ENCODE data around the gene PFN1.

Gene PFN1

DNA sequence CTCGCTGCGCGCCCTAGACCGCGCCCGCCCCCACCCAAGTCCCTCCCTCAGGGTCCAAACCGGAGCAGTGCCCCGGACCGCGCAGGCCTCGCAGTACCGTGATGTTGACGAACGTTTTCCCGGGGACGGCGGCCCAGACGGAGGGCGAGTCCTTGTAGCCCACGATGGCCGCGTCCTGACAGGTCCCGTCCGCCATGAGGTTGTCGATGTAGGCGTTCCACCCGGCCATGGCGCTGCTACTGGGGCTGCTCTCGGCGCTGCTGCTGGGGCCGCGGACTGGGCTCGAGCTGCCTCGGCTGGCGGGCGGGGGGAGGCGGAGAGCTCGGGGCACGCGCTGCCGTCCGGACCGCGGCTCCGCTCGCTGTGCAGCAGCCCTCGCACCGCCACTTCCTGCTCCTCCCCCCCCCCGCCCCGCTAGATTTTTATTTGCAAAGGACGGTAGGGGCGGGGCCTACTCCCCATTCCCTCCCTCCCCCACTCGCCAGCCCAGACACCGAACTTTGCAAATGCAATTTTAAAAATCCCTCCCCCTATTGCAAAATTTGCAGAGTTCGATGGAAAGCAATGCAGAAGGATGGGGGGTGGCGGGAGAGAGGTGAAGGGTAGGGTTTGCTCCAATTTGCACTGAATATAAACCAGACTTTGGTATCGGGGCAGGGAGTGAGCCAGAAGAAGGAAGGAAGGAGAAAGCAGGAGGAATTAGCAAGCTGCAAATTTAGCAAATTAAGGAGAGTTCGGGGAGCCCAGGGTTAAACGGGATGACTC is at the start of gene PFN1:
TSS of gene PFN1 (minus strand) at position 365 of the 765 bp plus-strand sequence. CDS start at position 229, 136 bp downstream.
- DNase-seq (ENCODE audit: low read depth): peak; percentile 93

DNA sequence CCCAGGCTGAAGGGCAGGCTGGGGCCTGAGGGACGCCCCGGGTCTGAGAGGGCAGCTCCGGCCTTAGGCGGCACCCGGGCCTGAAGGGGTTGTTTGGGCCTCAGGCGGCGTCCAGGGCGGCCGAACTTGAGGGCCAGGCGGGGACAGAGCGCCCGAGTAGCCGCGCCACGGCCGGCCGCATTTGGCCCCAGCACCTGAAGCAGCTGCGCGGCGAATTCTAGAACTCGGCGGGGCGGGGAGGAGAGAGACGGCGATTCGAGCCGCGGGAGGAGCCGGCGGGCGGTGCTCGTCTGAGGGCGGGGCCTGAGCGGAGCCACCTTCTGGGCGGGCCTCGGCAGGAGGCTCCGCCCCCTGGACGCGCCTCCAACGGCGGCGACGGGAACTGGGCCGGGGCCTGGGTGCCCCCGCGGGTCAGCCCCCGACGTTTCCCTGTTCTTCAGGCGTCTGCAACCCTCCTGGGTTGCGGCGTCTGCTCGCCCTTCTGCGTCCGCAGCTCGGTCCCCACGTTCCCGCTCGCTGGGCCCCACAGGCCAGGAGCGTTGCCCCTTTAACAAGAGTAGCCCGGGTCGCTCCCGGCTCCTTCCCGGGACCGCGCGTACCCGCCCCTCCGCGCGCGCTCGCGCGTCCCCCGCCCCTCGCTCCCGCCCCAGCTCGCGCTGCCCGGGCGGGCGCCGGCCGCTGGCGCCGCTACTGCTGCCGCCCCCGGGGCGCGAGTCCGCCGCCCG is 49.1 kb upstream of the PFN1 start, which contains the start of the genes INCA1 and KIF1C:
TSS of gene INCA1 (minus strand) at position 221 of the 725 bp plus-strand sequence. CDS start 3,085 bp downstream, outside the sequence.
TSS of gene KIF1C (plus strand) at position 649 of the 725 bp plus-strand sequence. CDS start 2,297 bp downstream, outside the sequence.
- peak; percentile 78 for DNase-seq (ENCODE audit: low read depth)

DNA sequence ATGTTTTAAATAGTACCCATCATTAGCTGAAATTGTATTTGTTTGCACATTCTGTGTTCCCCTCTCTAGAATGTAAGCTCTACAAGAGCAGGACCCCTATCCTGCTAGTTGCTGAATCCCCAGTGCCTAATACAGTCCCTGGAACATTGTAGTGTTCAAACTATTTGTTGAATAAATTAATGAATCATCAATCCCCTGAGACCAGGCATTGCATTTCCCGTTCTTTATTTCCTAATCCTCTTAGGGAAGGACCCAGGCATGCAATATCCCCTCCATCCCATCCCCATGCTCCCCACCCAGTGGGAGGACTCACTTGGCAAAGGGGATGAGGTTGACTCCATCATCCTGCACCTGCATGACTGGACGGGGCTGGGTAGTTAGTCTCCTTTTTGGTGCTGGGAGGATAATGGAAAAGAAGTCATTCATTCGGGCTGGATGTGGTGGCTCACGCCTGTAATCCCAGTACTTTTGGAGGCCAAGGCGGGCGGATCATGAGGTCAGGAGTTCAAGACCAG is 45.8 kb upstream of the PFN1 start:
- no peak for DNase-seq (ENCODE audit: low read depth)

DNA sequence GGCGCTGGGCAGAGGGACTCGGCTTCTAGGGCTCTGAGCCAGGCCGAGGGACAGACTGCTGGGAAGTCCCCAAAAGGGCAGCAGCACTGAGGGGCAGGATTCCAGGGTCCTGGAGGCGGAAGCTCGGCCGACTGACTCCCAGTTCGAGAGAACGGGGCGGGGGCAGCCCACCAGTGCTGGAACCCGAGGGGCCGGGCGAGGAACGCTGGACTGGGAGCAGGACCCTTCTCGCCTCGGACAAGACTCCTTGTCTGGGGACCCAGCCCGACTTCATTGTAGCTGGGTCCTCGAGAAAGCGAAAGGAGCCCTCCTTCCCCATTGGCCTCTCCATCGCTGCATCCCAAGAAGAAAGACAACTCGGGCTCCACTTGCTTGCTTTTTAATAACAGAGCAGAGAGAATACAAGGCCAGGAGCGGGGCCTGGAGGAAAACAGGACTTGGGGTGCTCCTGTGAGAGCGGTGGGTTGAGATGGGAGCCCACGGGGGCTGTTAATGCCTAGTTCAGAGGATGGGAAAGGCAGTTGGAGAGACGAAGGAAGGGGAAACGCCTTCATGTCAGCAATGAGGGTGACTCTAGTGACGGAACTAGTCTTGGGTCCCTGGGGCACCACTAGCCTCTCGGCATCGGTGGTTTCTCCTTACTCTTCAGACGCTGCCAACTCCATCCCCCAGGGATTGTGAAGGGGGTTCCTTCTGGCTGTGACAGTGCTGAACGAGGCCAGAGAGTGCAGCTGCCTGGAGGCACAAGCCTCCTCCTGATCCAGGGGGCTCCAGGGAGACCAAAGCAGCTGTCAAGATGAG is 39.6 kb upstream of the PFN1 start:
- DNase-seq (ENCODE audit: low read depth): no peak

DNA sequence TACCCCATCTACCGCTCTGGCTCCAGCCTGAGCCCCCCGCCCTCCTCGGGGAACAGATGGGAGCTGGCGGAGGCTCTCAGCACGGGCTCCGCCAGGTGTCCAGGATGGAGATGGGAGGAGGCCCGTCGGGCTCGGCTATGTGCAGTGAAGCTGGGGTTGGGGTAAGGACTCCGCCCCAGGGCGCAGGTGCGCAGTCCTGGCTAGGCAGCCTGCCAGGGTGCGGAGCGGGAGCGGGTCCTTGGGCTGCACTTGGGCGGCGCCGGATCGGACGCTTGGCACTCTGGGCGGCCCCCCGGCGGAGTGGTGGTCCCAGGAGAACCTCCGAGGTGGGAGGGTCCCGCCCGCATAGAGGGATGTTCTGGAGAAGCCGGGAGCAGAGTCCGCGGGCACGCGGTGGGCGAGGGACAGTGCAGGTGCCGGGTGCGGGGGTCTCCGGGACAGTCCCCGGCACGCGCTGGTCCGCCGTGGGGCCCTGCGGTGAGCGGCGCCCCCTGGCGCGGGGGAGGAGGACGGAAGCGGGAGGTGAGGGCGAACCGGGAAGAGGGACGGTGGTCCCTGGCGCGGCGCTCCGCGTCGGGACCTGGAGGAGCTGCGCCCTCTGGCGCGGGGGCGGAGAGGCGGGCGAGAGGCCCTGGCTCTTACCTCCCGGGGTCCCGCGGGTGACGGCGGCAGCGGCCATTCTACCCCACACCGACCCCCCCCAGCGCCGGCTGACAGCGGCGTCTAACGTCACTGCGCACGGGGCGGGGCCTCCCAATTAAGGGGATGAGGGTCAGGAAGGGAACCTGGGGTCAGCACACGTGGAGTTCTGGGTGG is 38.8 kb upstream of the PFN1 start, which contains the start of gene CAMTA2:
TSS of gene CAMTA2 (minus strand) at position 725 of the 816 bp plus-strand sequence. CDS start 1,453 bp downstream, outside the sequence.
- DNase-seq (ENCODE audit: low read depth): peak; percentile 39

DNA sequence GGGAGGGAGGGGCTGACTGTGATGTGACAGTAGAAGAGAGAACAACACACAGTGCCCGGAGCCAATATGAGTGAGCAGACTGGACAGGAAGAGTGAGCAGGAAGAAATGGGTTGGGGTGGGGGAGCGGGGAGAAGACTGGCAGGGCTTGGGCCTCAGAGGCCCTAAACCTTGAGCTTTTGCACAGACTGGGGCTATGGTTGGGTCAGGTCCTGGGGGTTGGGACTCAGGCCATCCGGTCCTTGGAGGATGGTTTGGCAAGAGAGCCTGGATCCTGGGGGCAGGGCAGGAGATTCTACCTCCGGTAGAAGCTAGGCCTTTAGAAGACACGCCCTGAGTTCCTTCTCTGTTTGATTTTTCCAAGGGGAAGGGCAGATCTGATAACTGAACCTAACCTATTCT is 38.1 kb upstream of the PFN1 start:
- DNase-seq (ENCODE audit: low read depth): no peak

DNA sequence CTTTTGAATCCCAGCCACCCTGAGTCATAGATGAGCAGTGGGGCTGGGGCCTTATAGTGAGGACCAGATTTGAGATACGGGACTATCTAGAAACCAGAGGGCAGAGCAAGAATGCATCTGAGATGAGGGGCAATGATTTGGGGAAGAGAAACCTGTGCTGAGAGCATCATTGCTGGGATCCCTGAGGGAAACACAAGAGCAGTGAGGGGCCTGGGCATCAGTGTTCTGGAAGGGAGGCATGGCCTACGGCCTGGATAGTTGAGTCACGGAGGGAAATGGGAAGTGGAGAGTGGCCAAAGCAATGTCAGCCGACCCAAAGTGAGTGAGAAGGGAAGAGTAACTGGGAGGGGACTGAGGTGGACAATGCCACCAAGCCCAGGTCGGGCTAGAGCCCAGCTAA is 34.0 kb upstream of the PFN1 start:
- no peak for DNase-seq (ENCODE audit: low read depth)

DNA sequence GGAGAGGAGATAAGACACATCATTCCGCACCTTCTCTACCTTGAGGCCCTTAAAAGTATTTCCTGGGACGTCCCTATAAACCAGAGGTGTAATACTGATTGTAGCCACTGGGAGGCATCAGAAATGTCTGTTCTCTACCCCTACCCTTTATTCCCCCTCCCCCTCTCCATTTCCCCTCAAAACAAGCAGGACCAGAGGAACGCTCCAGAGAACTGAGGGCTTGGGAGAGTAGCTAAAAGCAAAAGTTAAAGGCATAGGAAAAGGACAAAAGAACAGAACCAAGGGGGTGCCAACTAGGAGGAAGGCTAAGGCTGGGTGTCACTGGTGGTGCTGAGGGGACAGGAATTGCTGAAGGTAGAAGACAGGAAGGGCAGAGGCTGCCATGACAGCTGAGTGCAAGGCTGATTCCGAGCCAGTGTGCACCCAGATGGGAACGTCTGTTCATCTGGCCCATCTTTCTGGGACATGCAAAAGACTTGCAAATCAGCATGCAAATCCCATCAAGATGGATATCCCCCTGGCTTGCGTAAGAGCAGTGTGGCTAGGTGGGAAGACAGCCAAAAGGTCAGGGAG is 32.4 kb upstream of the PFN1 start:
- peak; percentile 56 for DNase-seq (ENCODE audit: low read depth)

DNA sequence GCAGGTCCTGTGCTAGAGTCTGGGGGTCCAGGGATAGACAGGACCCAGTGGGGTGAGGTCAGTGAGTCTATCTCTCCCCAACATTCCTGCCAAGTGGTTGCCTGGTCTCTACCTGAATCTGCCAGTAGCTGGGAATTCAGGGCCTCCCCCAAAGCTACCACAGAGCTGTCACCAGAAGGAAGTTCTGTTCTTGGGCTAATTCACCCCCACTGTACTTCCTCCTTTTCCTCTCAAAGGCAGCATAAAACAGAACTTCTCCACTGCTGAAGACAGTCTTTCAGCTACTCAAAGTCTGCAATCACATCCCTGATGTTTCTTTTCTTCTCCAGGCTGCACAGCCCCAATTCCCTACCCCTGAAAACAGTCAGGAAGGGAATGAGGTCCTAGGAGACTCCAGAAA is 30.4 kb upstream of the PFN1 start:
- no peak for DNase-seq (ENCODE audit: low read depth)

DNA sequence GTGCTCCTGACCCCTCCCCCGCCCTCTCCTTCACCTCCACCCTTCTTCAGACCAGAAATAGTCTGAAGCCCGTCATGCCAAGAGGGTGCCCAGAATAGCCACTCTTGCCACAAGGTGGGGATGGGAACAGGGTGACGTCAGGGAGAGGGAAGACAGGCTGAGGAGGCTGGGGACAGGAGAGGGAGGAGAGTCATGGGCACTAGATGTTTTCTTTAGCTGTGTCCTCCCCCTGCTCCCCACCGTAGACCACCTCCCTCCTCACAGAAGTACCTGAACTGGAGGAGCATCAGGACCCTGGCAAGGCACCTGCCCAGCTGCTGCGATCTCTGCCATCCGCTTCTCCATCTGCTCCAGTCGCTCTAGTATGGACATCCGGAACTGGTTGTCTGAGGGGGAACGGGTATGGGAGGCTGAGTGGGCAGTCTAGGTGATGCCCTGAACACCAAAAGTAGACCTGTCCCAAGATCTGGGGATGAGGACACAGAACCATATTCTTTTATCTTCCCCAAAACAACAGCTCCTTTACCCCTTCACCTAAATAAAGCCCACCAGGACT is 25.9 kb upstream of the PFN1 start:
- DNase-seq (ENCODE audit: low read depth): no peak

DNA sequence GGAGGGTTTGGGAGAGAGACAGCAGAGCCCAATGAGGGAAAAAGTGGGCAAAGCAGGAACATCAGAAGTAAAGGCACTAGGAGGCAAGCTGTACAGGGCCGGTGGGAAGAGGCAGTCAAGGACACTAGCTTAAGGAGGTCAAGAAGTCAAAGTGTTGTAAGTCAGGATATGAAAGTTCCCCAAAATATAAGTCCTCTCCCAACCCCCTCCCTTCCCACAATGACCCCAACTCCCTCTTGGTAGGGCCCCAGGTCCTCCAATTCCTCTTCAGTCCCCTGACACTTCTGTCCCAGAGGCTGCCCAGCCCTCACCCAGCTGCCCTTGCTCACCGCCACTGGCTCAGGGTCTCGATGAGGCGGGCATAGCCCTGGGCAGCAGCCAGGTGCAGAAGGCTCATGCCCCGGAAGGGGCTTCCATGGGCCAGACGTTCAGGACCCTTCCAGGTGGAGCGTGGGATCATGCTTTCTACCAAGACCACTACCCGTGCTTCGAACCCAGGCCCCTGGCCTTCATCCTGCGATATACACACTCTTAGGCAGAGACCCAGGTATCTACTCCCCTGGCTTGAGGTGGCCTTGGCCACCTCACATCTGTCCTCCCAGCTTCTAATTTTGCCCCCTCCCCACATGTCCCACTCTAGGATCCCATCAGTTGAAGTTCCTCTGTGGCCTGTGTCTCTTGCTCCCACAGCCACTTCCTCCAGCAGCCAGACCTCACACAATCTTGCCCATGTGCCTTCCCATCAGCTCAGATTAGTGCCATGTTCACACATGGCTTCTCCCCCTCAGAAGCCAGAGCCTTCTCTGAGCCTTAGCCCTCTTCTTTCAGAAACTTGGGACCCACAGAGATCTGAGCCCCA is 25.2 kb upstream of the PFN1 start:
- no peak for DNase-seq (ENCODE audit: low read depth)

DNA sequence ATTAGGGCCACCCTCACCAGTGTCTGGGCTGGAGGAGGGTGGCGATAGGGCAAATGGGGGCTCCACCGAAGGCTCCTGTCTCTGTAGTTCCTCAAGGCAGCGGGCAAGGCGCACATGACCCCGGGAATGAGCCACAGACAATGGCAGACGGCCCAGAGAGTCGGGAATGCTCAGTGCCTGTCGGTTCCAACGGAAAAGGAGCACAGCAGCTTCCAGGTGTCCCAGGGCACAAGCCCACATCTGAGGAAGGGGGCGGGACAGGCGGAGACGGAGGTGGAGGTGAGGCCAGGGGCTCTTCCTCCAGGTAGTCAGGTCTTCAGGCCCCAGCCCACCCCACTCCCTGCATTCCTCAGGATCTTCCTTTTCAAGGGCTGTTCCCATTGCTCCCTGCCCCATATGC is 24.4 kb upstream of the PFN1 start:
- DNase-seq (ENCODE audit: low read depth): no peak

DNA sequence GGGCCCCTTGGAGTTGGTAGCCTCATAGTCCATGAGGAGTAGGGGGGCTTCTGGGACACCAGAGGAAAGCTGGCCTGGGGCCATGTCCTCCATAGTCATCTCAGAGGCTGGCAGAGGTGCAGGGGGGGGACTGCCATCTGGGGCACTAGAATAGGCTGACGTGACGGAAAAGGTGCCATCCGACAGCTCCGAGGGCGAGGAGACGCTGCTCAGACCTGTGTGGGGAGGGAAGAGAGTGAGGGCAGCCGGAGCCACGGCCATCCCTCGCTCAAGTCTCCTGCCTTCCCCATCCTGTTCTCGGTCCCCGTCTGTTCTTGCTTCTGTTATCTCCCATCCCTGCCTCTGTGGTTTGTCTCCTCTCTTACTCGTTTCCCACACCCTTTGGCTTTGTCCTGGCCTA is 24.0 kb upstream of the PFN1 start:
- DNase-seq (ENCODE audit: low read depth): no peak

DNA sequence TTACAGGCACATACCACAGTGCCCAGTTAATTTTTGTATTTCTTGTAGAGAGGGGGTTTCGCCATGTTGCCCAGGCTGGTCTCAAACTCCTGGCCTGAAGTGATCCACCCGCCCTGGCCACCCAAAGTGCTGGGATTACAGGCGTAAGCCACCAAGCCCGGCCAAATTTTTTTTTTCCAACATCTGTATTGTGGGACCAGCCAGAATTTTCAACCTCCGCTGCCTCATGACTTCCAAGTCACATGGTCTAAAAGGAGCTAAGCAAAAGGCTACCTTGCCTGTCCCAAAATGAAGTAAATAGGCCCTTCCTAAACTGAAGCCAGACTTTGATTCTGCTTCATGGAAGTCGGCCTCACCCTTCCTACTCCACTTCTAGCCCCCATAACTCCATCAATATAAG is 23.5 kb upstream of the PFN1 start:
- no peak for DNase-seq (ENCODE audit: low read depth)

DNA sequence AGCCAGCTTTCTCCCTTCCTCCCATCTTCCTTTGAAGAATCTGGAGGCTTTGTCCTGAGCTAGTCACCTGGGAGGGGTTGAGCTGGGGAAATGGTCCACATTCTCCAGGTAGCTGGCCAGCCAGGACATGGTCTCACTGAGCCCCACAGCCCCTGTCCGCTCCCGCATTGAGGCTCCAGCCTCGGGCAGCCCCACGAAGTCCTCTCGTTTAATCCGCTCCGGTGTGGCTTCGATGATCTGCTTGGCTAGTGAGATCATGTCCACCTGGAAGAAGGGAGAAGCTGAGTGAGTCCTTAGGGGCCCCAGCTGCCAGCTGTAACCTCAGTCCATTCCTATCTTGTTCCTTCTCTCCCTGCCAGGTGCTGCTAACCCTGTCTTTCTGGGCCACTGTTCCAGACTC is 21.9 kb upstream of the PFN1 start:
- no peak for DNase-seq (ENCODE audit: low read depth)

DNA sequence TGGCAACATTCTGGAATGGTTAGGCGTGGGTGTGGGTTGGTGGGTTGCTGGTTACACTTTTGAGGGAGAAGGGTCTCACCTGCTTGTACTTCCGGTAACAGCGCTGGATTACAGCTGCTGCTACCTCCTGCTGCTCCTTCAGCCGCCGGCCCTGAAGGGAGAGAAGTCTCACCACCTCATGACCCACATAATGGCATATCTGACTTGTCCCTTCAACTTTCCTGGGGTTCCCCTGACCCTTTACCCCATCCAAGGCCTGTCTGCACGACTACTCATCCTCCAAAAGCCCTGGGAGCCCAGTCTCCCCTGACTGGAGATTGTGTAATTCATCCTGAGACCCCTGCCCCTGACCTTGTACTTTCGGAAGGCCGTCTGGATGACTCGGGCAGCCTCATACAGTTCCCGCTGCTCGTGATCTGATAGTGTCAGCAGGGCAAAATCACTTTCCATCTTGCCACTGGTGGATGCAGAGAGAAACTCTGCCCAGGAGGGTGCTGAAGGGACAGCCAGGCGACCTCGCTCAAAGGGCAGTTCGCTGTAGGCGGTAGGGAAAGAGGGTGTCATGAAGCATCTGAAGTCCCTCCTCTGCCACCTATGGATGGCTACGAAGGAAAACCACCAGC is 21.3 kb upstream of the PFN1 start:
- DNase-seq (ENCODE audit: low read depth): peak; percentile 32

DNA sequence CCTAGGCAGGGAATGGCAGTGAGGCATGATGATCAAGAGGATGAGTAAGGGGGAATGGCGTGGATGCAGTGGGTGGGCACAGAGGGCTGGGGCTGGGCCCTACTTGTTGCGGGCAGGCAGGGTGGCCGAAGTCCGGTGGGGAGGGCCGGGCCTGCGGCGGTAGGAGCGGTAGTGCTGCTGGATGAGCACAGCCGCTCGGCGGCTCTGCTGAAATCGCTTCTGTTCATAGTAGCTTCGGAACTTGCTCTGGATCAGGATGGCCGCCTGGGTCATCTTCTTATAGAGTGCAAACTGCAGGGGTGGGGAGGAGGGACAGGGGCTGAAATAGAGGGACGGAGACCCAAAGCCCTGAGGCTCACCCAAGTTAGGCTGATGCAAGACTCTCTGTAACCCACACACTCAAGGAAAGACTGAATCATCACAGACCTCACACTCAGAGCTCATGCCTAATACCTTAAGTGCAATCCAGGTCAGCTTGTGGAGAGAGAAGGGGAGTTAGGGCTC is 20.8 kb upstream of the PFN1 start:
- DNase-seq (ENCODE audit: low read depth): peak; percentile 95

DNA sequence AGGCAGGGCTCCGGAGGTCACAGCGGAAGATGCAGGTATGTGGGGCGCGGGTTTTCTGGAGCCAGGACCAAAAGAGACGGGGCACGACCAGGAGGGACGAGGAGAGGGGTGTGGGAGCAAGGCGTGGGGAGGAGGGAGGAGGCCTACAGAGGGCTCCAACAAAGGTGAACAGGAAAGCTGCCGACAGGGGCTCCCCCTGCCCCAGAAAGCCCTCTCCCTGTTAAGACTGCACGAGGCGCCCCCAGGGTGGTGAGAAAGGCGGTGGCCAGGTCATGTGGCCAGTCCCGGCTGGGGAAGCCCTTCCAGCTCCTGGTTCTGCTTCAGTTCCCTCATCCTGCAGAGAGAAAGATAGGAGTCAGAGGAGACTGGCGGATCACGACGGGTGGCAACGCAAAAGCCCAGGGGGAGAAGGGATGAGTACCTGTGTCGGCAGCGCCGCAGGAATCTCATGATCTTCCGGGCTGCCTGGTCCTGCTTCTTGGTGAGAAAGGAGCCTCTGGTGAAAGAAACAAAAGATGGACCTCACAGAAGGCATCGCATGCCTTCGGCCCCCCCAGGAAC is 20.2 kb upstream of the PFN1 start:
- DNase-seq (ENCODE audit: low read depth): no peak

Data from amniotic epithelial cell (primary cell).